K562 (cell line): ENCODE measurements around the gene JSRP1. TPM values are rescaled to one million over a fixed set of nuclear protein-coding genes. Genes with fewer than 3 reads are reported as not detected.

Experiments used
- ATAC-seq: fragments of 200-7000 bp; cut with Tn5 transposase; 3 replicates; pipeline ENCODE4 v1.9.1; 2020; ENCODE audit warnings: moderate library complexity
- BruUV-seq: library from RNA; stranded (reverse); fragments of 400-500 nt; replicated peaks from 2 replicates; lab custom pipeline; 2021; lab: Mats Ljungman, UMichigan
- CTCF ChIA-PET: fragments of 300-600 bp; formaldehyde crosslinking; extraction: SDS; loops from one replicate; lab custom pipeline; 2021; ENCODE audit warnings: low intra/inter-chr PET ratio; lab: Yijun Ruan, JAX
- POLR2A ChIA-PET: fragments of 300-600, 350-650 bp; sonication (Branson Sonifier 250); formaldehyde crosslinking; extraction: SDS; loops from one replicate; lab custom pipeline; 2021; ENCODE audit warnings: antibody characterized with exemption, inconsistent platforms; lab: Yijun Ruan, JAX
- DNase-seq, 4 experiments: peaks; one replicate each; pipeline versions ENCODE4 v3.0.0 to v3.0.0-alpha.2; 2011 to 2018; ENCODE audit warnings: low spot score in 3 of 4, mixed read lengths in 3 of 4; ENCODE audit errors: extremely low read depth in 1 of 4
- FAIRE-seq: peaks from 2 replicates; lab custom pipeline; 2011; peaks lifted over from hg19 to GRCh38; lab: Jason Lieb, UNC
- H2AFZ ChIP-seq: 2 replicates; pipeline ENCODE4 v1.6.0; 2011; ENCODE audit warnings: low read depth, low read length, control low read depth, inconsistent platforms
- H3K27ac ChIP-seq: fragments of 200-600 bp; 3 replicates; pipeline ENCODE4 v1.8.0; 2011; ENCODE audit warnings: low read depth, mild to moderate bottlenecking, control low read depth, inconsistent platforms, low read length, moderate library complexity, mixed read lengths; ENCODE audit errors: extremely low read depth
- H3K27me3 ChIP-seq, 2 experiments: fragments of 300-600 bp in 1 of 2; 2 replicates in 1 of 2; 3 replicates in 1 of 2; pipeline versions ENCODE4 v1.6.0 to v1.8.0; 2011; ENCODE audit warnings: inconsistent platforms in 2 of 2, low read length in 2 of 2, mild to moderate bottlenecking in 1 of 2, mixed read lengths in 1 of 2, moderate library complexity in 1 of 2; ENCODE audit not compliant: control insufficient read depth in 2 of 2, insufficient read depth in 2 of 2
- H3K36me3 ChIP-seq: fragments of 300-600 bp; 3 replicates; pipeline ENCODE4 v1.8.0; 2011; ENCODE audit warnings: mild to moderate bottlenecking, low read length, inconsistent platforms; ENCODE audit not compliant: control insufficient read depth, insufficient read depth
- H3K4me1 ChIP-seq, 2 experiments: fragments of 200-600 bp in 1 of 2; replicated peaks in 1 of 2; 2 replicates in 1 of 2; 3 replicates in 1 of 2; pipeline versions ENCODE4 v1.5.1 to v1.8.0; 2011; ENCODE audit warnings: inconsistent platforms in 2 of 2, low read length in 2 of 2, mild to moderate bottlenecking in 1 of 2, mixed read lengths in 1 of 2, moderate library complexity in 1 of 2; ENCODE audit not compliant: control insufficient read depth in 2 of 2, insufficient read depth in 2 of 2
- H3K4me2 ChIP-seq: 2 replicates; pipeline ENCODE4 v1.6.1; 2011; ENCODE audit warnings: low read length, control low read depth, inconsistent platforms, mixed read lengths; ENCODE audit not compliant: insufficient read depth
- H3K4me3 ChIP-seq: fragments of 200-600 bp; sonication (generic), shearing (Covaris generic); 2 replicates; pipeline ENCODE4 v1.5.1; 2016; ENCODE audit warnings: control low read depth, inconsistent platforms
- H3K79me2 ChIP-seq: fragments of 200-600 bp; 3 replicates; pipeline ENCODE4 v1.8.0; 2011; ENCODE audit warnings: low read length, inconsistent platforms; ENCODE audit not compliant: control insufficient read depth, insufficient read depth
- H3K9ac ChIP-seq, 2 experiments: 2 replicates each; pipeline versions ENCODE4 v1.6.0 to v1.6.1; 2011; ENCODE audit warnings: low read depth in 2 of 2, low read length in 2 of 2, control low read depth in 1 of 2, inconsistent platforms in 1 of 2, mild to moderate bottlenecking in 1 of 2, mixed read lengths in 1 of 2; ENCODE audit not compliant: insufficient read depth in 1 of 2
- H3K9me1 ChIP-seq: one replicate; pipeline ENCODE4 v1.6.0; 2011; ENCODE audit warnings: inconsistent platforms, mild to moderate bottlenecking, low read length, moderate library complexity; ENCODE audit not compliant: control insufficient read depth, insufficient read depth
- H3K9me3 ChIP-seq: replicated peaks from 2 replicates; pipeline ENCODE4 v1.5.1; 2011; ENCODE audit warnings: low read depth, low read length, inconsistent platforms; ENCODE audit not compliant: control insufficient read depth, insufficient read depth
- H4K20me1 ChIP-seq: replicated peaks from 2 replicates; pipeline ENCODE4 v1.6.1; 2011; ENCODE audit warnings: low read length, inconsistent platforms, mixed read lengths; ENCODE audit not compliant: control insufficient read depth, insufficient read depth
- FUS ChIP-seq: fragments of 200-400 bp; formaldehyde crosslinking; optimal IDR thresholded peaks from 2 replicates; pipeline ENCODE3; 2017; ENCODE audit warnings: low read depth, low read length
- HEY1 ChIP-seq: fragments of 250-450 bp; sonication (Bioruptor Pico); IDR thresholded peaks from 2 replicates; pipeline ENCODE4 v1.5.0; 2020; ENCODE audit warnings: mild to moderate bottlenecking, moderate library complexity, borderline replicate concordance
- NEUROD1 ChIP-seq: fragments of 150-350 bp; IDR thresholded peaks from 2 replicates; pipeline ENCODE4 v1.6.1; 2014; ENCODE audit warnings: borderline replicate concordance, low read length, low read depth; ENCODE audit not compliant: partially characterized antibody
- PCBP1 ChIP-seq: fragments of 200-400 bp; formaldehyde crosslinking; IDR thresholded peaks from 2 replicates; pipeline ENCODE4 v1.6.1; 2018; ENCODE audit warnings: mild to moderate bottlenecking, low read depth, low read length; ENCODE audit not compliant: poor library complexity, severe bottlenecking
- ZFP1 ChIP-seq: fragments of 450-650 bp; formaldehyde crosslinking; IDR thresholded peaks from 2 replicates; pipeline ENCODE4 v1.4.0; 2020; ENCODE audit warnings: mild to moderate bottlenecking, mixed read lengths
- WGBS: fragments of 100-300 bp; shearing (Covaris generic); methylation state at CpG from one replicate; pipeline ENCODE4 v1.1.6; 2016; ENCODE audit warnings: low coverage, mixed read lengths; ENCODE audit not compliant: insufficient coverage; ENCODE audit errors: missing lambda C conversion rate; 5-methylcytosine and 5-hydroxymethylcytosine counted together
- in situ Hi-C: fragments of 300-500 bp; cut with MboI; formaldehyde crosslinking; loops from 4 replicates; pipeline ENCODE4 v1.15.0; 2018; ENCODE audit warnings: inconsistent platforms, mixed read lengths
- intact Hi-C: fragments of 100-400 bp; cut with micrococcal nuclease; formaldehyde crosslinking; loops from 2 replicates; pipeline ENCODE4 v1.14.2; 2022
- polyA plus RNA-seq, 8 experiments: library from polyadenylated mRNA; depleted of rRNA in 4 of 8; stranded (reverse) in 5 of 8; unstranded in 3 of 8; fragments of >200 nt; fragmentation: Nextera tagmentation in 2 of 8; fragmentation: Illumina TruSeq in 1 of 8; extraction: Ambion mirVana in 2 of 8; extraction: Trizol in 1 of 8; gene quantifications; 2 replicates each; pipeline versions ENCODE4 v1.2.1 to v1.2.3, GENCODE V29; 2011 to 2014; ENCODE audit warnings: inconsistent platforms in 1 of 8, missing spikeins in 1 of 8
- total RNA-seq, 7 experiments: library from RNA; depleted of rRNA in 6 of 7; stranded (reverse); fragments of >200 nt in 6 of 7; fragmentation: Illumina TruSeq in 2 of 7; extraction: Trizol in 2 of 7; gene quantifications; 2 replicates each; pipeline versions ENCODE4 v1.2.1 to v1.2.3, GENCODE V29; 2011 to 2021; ENCODE audit warnings: low replicate concordance in 1 of 7

The JSRP1 gene
- total and polyA plus RNA-seq, 9 of the 15 experiments (the other 6 are each of a cell fraction or from before 2014, with no cell fraction given): 0.08 to 1.2 (median 0.51) TPM; not detected in 4

DNA sequence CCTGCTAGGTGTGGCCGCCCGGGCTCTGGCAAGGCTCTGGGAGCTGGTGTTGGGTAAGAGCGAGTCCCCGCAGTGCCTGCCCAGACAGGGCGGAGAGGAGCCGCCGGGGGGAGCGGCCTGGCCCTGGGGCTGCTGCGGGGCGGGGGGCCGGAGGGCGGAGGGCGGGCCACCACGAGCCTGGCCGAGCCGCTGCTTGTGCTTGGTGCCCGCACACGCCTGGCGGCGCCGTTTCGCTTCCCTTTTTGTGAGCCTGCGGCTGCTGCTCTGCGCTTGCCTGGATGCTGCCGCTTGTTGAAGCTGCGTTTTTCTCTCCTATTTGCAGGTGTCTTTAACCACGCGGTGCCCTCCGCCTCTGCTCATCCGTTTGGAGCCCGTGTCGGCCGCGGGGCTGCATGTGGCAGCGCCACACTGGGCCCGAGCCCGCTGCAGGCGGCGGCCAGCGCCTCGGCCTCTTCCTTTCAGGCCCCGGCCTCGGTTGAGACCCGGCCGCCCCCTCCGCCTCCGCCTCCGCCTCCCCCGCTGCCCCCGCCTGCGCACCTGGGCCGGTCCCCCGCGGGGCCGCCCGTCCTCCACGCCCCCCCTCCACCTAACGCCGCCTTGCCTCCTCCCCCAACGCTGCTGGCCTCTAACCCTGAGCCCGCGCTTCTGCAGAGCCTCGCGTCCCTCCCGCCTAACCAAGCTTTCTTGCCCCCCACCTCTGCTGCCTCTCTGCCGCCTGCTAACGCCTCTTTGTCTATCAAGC, 28.6 kb downstream of the JSRP1 start:
- 92% methylated on average over 10 of the region's 67 CpGs for WGBS
- CTCF ChIA-PET: no interaction called here
- Histone ChIP-seq H3K4me2 (no peak overlapping the region), H3K9me1 (no peaks in the 10 kb centered on the region), H3K79me2 (0 out of 3 replicates have a peak, but pooled peaks cover 3% of the 10 kb centered on the region), H4K20me1 (0 out of 2 replicates have a peak, but pooled peaks cover 3% of the 10 kb centered on the region), H3K9ac (no peak overlapping the region), H3K9me3 (no peaks in the 10 kb centered on the region), H3K4me3 (no peak overlapping the region), H2AFZ (no peak overlapping the region), H3K36me3 (peaks cover 90% of the 10 kb centered on the region; the same call in 2 of the 3 replicates), H3K27ac (no peak overlapping the region), H3K4me1 (peaks cover 0 to 50% of the 10 kb centered on the region in 2 experiments; a peak in 2 of 5 replicates), H3K27me3 (no peaks in the 10 kb centered on the region)
- in situ Hi-C loops (no loop called here), intact Hi-C loops (no loop called here)
- ATAC-seq (no peak), DNase-seq (no peak), FAIRE-seq (no peak)
- no TSS peak for BruUV-seq
- TF ChIP-seq ZFP1 (CRISPR knock-in tag) (no peak), NEUROD1 (no peak), PCBP1 (peak; percentile 47), FUS (no peak), HEY1 (no peak)
- POLR2A ChIA-PET: no interaction called here
